Activated T-cell treated with anti-CD3 and anti-CD28 coated beads, Interleukin-2, amount 50 U/mL, for 48 hours (primary cell): ENCODE measurements around the gene ATP2C1.

Experiments used
- DNase-seq, 2 experiments: peaks; one replicate each; pipeline ENCODE4 v3.0.0-alpha.2; 2020

ATP2C1 gene

GRCh38 chr3:130895690-130896488 is 2.0 kb downstream of the ATP2C1 start:
- no peak for DNase-seq

GRCh38 chr3:130897316-130897715 is 3.4 kb downstream of the ATP2C1 start:
- DNase-seq: no peak

- DNase-seq: no peak
Observed at GRCh38 chr3:130900959-130901358, 7.1 kb downstream of the ATP2C1 start.

GRCh38 chr3:130901463-130902204 is 7.8 kb downstream of the ATP2C1 start:
- no peak for DNase-seq

- DNase-seq: no peak
Observed at GRCh38 chr3:130903412-130903908, 9.6 kb downstream of the ATP2C1 start.

- DNase-seq: no peak
Observed at GRCh38 chr3:130904491-130904890, 10.6 kb downstream of the ATP2C1 start.

GRCh38 chr3:130905551-130905950 is 11.7 kb downstream of the ATP2C1 start:
- no peak for DNase-seq

GRCh38 chr3:130906374-130906995 is 12.6 kb downstream of the ATP2C1 start:
- DNase-seq: no peak

- no peak for DNase-seq
Observed at GRCh38 chr3:130907500-130907899, 13.6 kb downstream of the ATP2C1 start.

- DNase-seq: no peak
Observed at GRCh38 chr3:130907966-130908365, 14.1 kb downstream of the ATP2C1 start.

GRCh38 chr3:130915567-130916292 is 21.8 kb downstream of the ATP2C1 start:
- DNase-seq: no peak

- DNase-seq: no peak
Observed at GRCh38 chr3:130916507-130917167, 22.8 kb downstream of the ATP2C1 start.

- DNase-seq: no peak
Observed at GRCh38 chr3:130918328-130918727, 24.4 kb downstream of the ATP2C1 start.

- DNase-seq: no peak
Observed at GRCh38 chr3:130925628-130926027, 31.7 kb downstream of the ATP2C1 start.

- DNase-seq: no peak
Observed at GRCh38 chr3:130926504-130926903, 32.6 kb downstream of the ATP2C1 start.

- no peak for DNase-seq
Observed at GRCh38 chr3:130929804-130930203, 35.9 kb downstream of the ATP2C1 start.

GRCh38 chr3:130932979-130933378 is 39.1 kb downstream of the ATP2C1 start:
- DNase-seq: no peak

GRCh38 chr3:130933801-130934345 is 40.0 kb downstream of the ATP2C1 start:
- DNase-seq: no peak

- DNase-seq: no peak
Observed at GRCh38 chr3:130934442-130935089, 40.7 kb downstream of the ATP2C1 start.

- no peak for DNase-seq
Observed at GRCh38 chr3:130935761-130936492, 42.0 kb downstream of the ATP2C1 start.

GRCh38 chr3:130939753-130940152 is 45.9 kb downstream of the ATP2C1 start:
- no peak for DNase-seq
